ENCODE results near the gene BAHCC1. TPM values are rescaled to one million over a fixed set of nuclear protein-coding genes. Genes with fewer than 3 reads are reported as not detected.

The BAHCC1 gene
- total and polyA plus RNA-seq, 2 donors (not counting 3 experiments of a cell fraction or from before 2014, with no cell fraction given): 4.7 to 11.6 TPM

DNA sequence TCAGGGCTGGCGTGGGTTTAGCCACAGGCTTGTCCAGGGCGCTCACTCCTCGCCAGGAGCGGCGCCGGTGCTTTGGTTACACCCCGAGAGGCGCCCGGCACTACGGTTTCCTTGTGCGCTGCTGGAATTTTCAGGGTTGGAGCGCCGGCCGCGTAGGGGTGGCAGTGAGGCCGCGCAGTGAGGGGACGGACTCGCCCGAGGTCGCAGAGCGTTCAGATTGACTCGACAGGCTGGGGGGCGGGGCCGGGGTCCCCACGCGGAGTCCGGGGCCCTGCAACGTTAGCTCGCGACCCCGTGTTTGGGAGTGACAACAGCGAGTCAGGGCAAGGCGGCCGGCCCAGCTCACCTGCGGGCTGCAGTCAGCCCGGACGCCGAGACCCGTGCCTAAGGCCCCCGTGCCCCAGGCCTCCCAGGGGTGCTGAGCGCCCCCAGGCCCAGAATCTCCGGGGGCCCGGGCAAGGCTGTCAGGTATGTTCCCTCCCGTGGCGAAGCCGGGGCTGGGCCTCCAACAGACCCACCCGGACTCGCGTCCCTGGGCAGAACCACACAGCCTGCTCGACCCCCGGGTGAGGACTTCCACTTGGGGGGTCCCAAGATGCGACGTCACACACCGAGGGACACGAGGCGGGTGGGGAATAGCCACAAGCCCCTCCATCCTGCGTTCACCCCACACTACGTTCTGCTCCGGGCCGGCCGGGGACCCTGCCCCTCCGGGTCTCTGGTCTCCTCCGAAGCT, 118.7 kb downstream of the BAHCC1 start:
- H4K20me1 ChIP-seq (replicated peaks; ENCODE audit: control insufficient read depth, extremely low read depth, insufficient read depth, low read length): peaks cover 2% of the 10 kb centered on the region
- CTCF ChIA-PET: interaction anchor here (2.4 kb wide), 1 partner anchor 29 kb away, joined by 11 read pairs; no protein-coding TSS in a partner anchor
- FAIRE-seq: no peak
- dilution Hi-C loops (cut with MboI; ENCODE audit: extremely low pct_ligation_motif_present, low sequenced_read_pairs) (no loop called here), intact Hi-C loops (cut with micrococcal nuclease) (loop anchor here (1.0 to 5.0 kb wide), 4 partner anchors 53 to 262 kb away; partner anchors contain the start of gene BAHCC1)
- peaks cover 15 to 22% of the 10 kb centered on the region in 2 experiments for H3K36me3 ChIP-seq (ENCODE audit: control insufficient read depth in 2 of 2, extremely low read depth in 1 of 2, insufficient read depth in 2 of 2, low read length in 2 of 2)
- no peaks in the 10 kb centered on the region for H3K9me3 ChIP-seq (replicated peaks; ENCODE audit: control insufficient read depth, insufficient read depth, low read length)
- peaks cover 61% of the 10 kb centered on the region for H3K79me2 ChIP-seq (ENCODE audit: control insufficient read depth, insufficient read depth, low read length)
- BruUV-seq (replicated peaks): no TSS peak
- POLR2A ChIA-PET: interaction anchor here (0.6 to 0.9 kb wide), 2 partner anchors 52 to 53 kb away, joined by 3 read pairs; no protein-coding TSS in a partner anchor
- no peaks in the 10 kb centered on the region for H3K27me3 ChIP-seq (ENCODE audit: control insufficient read depth in 2 of 2, insufficient read depth in 2 of 2, low read length in 2 of 2)
- H2AFZ ChIP-seq (ENCODE audit: low read depth, low read length): no peak overlapping the region
- DNase-seq (ENCODE audit: low read depth, low spot score): peak; percentile 35
- peaks cover 35% of the 10 kb centered on the region for H3K4me1 ChIP-seq (ENCODE audit: control insufficient read depth, extremely low read depth, insufficient read depth, low read length)
- no peaks in the 10 kb centered on the region for H3K9me1 ChIP-seq (replicated peaks; ENCODE audit: control insufficient read depth, extremely low read depth, insufficient read depth, low read length)
- TF ChIP-seq FOS (IDR thresholded peaks at IDR 0.05; ENCODE audit: borderline replicate concordance, insufficient read depth, low read length) (no peak), POLR2A (IDR thresholded peaks at IDR 0.05; ENCODE audit: low read depth, low read length) (peak; percentile 45)
- H3K9ac ChIP-seq (replicated peaks; ENCODE audit: extremely low read depth, insufficient read depth, low read length): peak overlapping the region; percentile 56
- peak overlapping the region in 2 of 3 experiments; percentile 40 to 55 for H3K4me3 ChIP-seq (replicated peaks in 1 of 3; ENCODE audit: insufficient read depth in 1 of 3, low read depth in 1 of 3, low read length in 3 of 3)
- peak overlapping the region; percentile 73 for H3K4me2 ChIP-seq (ENCODE audit: insufficient read depth, low read length)
- peak overlapping the region; percentile 60 for H3K27ac ChIP-seq (ENCODE audit: insufficient read depth, low read depth, low read length)

DNA sequence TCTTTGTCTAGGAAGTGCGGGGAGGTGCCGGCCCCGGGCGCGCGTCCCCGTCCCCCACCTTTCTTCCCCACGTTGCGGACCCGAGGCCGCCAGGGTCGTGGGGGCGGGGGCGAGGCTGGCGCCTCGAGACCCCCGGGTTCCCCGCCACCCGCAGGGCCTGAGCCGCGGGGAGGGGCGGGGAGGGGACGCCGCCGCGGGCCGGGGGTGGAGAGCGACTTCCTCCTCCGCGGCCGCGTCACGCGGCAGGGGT, 119.2 kb downstream of the BAHCC1 start:
- intact Hi-C loops (cut with micrococcal nuclease) (loop anchor here (2.0 to 5.0 kb wide), 2 partner anchors 120 to 262 kb away; partner anchors contain the start of gene BAHCC1), dilution Hi-C loops (cut with MboI; ENCODE audit: extremely low pct_ligation_motif_present, low sequenced_read_pairs) (no loop called here)
- H3K4me1 ChIP-seq (ENCODE audit: control insufficient read depth, extremely low read depth, insufficient read depth, low read length): peaks cover 35% of the 10 kb centered on the region
- DNase-seq (ENCODE audit: low read depth, low spot score): no peak
- FAIRE-seq: no peak
- H3K27me3 ChIP-seq (ENCODE audit: control insufficient read depth in 2 of 2, insufficient read depth in 2 of 2, low read length in 2 of 2): no peaks in the 10 kb centered on the region
- H4K20me1 ChIP-seq (replicated peaks; ENCODE audit: control insufficient read depth, extremely low read depth, insufficient read depth, low read length): peaks cover 2% of the 10 kb centered on the region
- no peaks in the 10 kb centered on the region for H3K9me3 ChIP-seq (replicated peaks; ENCODE audit: control insufficient read depth, insufficient read depth, low read length)
- peaks cover 56% of the 10 kb centered on the region for H3K79me2 ChIP-seq (ENCODE audit: control insufficient read depth, insufficient read depth, low read length)
- no peaks in the 10 kb centered on the region for H3K9me1 ChIP-seq (replicated peaks; ENCODE audit: control insufficient read depth, extremely low read depth, insufficient read depth, low read length)
- ChIA-PET POLR2A (interaction anchor here (0.6 kb wide), 1 partner anchor 52 kb away, joined by 3 read pairs; no protein-coding TSS in a partner anchor), CTCF (no interaction called here)
- H3K9ac ChIP-seq (replicated peaks; ENCODE audit: extremely low read depth, insufficient read depth, low read length): peak overlapping the region; percentile 56
- H2AFZ ChIP-seq (ENCODE audit: low read depth, low read length): no peak overlapping the region
- peak overlapping the region; percentile 73 for H3K4me2 ChIP-seq (ENCODE audit: insufficient read depth, low read length)
- H3K27ac ChIP-seq (ENCODE audit: insufficient read depth, low read depth, low read length): peak overlapping the region; percentile 60
- TF ChIP-seq POLR2A (IDR thresholded peaks at IDR 0.05; ENCODE audit: low read depth, low read length) (no peak), POLR2AphosphoS5 (IDR thresholded peaks at IDR 0.05; ENCODE audit: insufficient read depth, low read depth, low read length) (no peak)
- TF ChIP-seq, protein P1, sequence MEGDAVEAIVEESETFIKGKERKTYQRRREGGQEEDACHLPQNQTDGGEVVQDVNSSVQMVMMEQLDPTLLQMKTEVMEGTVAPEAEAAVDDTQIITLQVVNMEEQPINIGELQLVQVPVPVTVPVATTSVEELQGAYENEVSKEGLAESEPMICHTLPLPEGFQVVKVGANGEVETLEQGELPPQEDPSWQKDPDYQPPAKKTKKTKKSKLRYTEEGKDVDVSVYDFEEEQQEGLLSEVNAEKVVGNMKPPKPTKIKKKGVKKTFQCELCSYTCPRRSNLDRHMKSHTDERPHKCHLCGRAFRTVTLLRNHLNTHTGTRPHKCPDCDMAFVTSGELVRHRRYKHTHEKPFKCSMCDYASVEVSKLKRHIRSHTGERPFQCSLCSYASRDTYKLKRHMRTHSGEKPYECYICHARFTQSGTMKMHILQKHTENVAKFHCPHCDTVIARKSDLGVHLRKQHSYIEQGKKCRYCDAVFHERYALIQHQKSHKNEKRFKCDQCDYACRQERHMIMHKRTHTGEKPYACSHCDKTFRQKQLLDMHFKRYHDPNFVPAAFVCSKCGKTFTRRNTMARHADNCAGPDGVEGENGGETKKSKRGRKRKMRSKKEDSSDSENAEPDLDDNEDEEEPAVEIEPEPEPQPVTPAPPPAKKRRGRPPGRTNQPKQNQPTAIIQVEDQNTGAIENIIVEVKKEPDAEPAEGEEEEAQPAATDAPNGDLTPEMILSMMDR (IDR thresholded peaks at IDR 0.05; ENCODE audit: extremely low read depth in 1 of 2, insufficient read depth in 1 of 2, low read depth in 1 of 2, low read length in 2 of 2): no peak
- H3K36me3 ChIP-seq (ENCODE audit: control insufficient read depth in 2 of 2, extremely low read depth in 1 of 2, insufficient read depth in 2 of 2, low read length in 2 of 2): peaks cover 11 to 20% of the 10 kb centered on the region in 2 experiments
- no TSS peak for BruUV-seq (replicated peaks)
- peak overlapping the region in 2 of 3 experiments; percentile 40 to 55 for H3K4me3 ChIP-seq (replicated peaks in 1 of 3; ENCODE audit: insufficient read depth in 1 of 3, low read depth in 1 of 3, low read length in 3 of 3)

Measured in endothelial cell of umbilical vein (primary cell).